Hippocampal formation (tissue), 2 donors: ENCODE data around the gene AMZ2.

ENCODE experiments used
- DNase-seq, 2 donors: peaks; one replicate each; lab custom pipeline; 2025; lab: John Stamatoyannopoulos, UW

AMZ2 gene

GRCh38 chr17:68290955-68291835 lies 43.4 kb downstream of the AMZ2 start, which contains the start of the genes ARSG and SLC16A6:
ARSG (plus strand) TSS chr17:68291495; CDS start chr17:68307494, 15,999 bp downstream.
SLC16A6 (minus strand) TSS chr17:68291127; CDS start chr17:68278320, 12,807 bp downstream.
- DNase-seq, result peak in 1 of 2 donors; percentile 28

GRCh38 chr17:68291836-68292688 lies 44.2 kb downstream of the AMZ2 start:
- peak; percentile 23 to 28 for DNase-seq

- no peak for DNase-seq
Measured at GRCh38 chr17:68292689-68293040, 44.8 kb downstream of the AMZ2 start.

- no peak for DNase-seq
Measured at GRCh38 chr17:68293490-68294195, 45.8 kb downstream of the AMZ2 start.

- no peak for DNase-seq
Measured at GRCh38 chr17:68294196-68294555, 46.3 kb downstream of the AMZ2 start.

- no peak for DNase-seq
Measured at GRCh38 chr17:68294617-68295016, 46.8 kb downstream of the AMZ2 start.

GRCh38 chr17:68295086-68295485 lies 47.2 kb downstream of the AMZ2 start:
- no peak for DNase-seq

- DNase-seq, result no peak
Measured at GRCh38 chr17:68296217-68297191, 48.7 kb downstream of the AMZ2 start.

GRCh38 chr17:68297195-68297594 lies 49.4 kb downstream of the AMZ2 start:
- no peak for DNase-seq

GRCh38 chr17:68298601-68299000 lies 50.8 kb downstream of the AMZ2 start:
- no peak for DNase-seq

- DNase-seq, result no peak
Measured at GRCh38 chr17:68299817-68300216, 52.0 kb downstream of the AMZ2 start.

- no peak for DNase-seq
Measured at GRCh38 chr17:68301438-68301959, 53.7 kb downstream of the AMZ2 start.

- no peak for DNase-seq
Measured at GRCh38 chr17:68302066-68302564, 54.3 kb downstream of the AMZ2 start.

- no peak for DNase-seq
Measured at GRCh38 chr17:68302666-68303065, 54.8 kb downstream of the AMZ2 start.

- no peak for DNase-seq
Measured at GRCh38 chr17:68304706-68305105, 56.9 kb downstream of the AMZ2 start.

- DNase-seq, result no peak
Measured at GRCh38 chr17:68305142-68305541, 57.3 kb downstream of the AMZ2 start.
